ENCODE data around the gene ZDHHC11B.
A peak's percentile ranks its signal among the peaks of the same experiment; 100 is the strongest.
"Not testable (repeated sequence)": the region's sequence is repeated elsewhere in the genome, so short reads cannot be mapped to it uniquely, and the experiment has no call there.

Gene ZDHHC11B

DNA sequence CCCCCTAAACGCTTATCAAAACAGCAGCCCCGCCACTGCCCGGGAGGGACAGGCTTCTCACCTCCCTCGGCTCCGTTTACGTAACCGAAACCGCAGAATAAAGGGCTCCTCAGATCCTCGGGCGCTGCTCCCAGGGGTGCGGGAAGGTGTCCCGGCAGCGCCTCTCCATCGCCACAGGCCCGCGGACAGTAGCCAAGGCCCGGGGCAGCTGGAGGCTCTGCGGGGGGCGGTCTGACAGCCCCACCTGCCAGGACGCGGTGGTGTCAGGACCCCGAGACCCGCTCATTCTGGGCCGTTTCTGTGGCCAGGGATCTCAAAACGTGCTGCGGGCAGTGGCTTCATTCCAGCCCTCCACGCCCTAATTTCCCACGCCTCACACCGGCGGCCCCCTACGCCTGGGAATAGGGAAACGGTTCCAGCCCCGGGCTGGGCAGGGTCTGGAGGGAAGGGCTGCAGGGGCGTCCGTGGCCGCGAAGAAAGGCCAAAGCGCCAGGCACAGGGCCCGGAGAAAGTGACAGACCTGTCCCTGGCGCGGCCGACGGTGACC lies 575 bp downstream of the ZDHHC11B start:
- DNase-seq, result peak; percentile 15

DNA sequence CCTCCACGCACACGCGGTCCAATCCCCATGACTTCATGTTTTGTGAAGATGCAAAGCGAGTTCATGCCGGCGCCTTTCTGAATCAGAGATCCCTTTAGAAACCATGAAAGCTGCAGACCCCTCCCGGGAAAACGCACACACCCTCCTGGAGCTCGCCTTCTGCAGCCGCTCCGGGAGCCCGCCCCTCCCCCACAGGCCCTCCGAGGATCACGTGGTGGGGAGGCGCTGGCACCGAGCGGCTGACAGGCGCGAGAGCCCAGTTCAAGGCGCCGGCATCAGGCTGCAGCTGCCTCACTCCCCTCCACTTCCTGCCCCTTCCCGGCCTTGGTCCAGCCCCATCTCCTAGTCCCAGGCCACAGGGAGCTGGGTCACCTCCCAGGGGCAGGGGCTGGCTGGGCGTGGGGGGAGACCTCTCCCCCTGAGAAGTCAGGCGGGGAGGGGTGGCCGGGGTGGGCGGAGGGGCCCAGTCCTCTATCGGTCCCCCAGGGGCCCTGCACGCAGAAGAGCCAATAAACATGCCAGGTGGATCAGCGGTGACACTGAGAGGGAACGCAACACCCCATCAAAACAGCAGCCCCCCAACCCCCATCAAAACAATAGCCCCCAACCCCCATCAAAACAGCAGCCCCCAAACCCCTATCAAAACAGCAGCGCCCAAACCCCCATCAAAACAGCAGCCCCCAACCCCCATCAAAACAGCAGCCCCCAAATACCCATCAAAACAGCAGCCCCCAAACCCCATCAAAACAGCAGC lies 1.3 kb downstream of the ZDHHC11B start:
- DNase-seq, result not testable (repeated sequence)

DNA sequence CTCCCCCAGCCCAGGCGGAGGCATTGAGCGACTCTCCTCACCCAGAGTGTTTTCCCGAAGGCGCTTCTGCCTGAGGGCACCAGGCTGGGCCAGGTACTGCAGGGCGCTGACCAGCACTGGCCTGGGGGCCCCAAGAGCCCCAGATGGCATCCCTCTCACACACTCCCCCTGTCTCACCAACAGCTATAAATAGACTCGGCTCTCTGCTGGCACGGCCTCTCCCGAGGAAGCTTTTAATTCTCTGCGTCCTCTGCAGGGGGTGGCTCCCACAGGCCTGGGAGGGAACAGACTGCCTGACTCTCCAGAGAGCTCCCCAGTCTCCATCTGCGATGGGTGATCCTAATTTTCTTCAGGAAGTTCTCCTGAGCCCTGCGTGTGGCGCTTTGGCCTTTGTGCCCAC lies 2.2 kb downstream of the ZDHHC11B start:
- DNase-seq, result not testable (repeated sequence)

DNA sequence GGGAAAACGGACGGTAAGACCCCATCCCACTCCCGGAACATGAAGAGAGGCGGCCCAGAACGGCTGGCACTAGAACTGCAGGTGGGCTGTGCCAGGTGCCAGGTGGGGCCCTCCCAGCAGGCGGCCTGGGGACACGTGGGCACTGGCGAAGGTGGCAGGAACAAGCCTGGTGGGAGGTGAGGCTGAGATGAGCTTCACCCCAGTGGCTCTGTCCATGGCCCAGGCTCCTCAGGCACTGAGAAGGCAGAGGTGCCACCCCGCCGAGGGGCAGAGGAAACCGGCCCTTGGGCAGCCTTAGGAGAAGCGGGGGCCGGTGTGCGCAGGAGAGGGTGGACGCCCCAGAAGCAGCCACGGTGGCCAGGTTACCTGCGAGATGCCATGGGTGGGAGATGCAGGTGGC lies 4.0 kb downstream of the ZDHHC11B start:
- DNase-seq, result not testable (repeated sequence)

DNA sequence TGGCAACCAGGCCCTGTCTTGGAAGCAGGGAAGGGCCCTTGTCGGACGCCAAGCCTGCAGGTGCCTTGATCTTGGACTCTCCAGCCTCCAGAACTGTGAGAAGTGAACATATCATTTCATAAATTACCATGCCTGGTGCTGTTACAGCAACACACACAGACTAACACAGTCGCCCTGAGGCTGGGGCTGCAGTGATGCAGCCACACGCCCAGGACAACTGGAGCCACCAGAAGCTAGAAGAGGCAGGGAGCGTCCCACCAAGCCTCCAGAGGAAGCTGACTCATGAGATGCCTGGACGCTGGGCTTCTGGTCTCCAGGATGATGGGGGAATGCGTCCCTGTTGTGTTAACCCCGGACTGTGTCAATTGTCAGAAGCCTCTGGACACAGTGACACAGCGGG lies 5.6 kb downstream of the ZDHHC11B start:
- DNase-seq, result not testable (repeated sequence)

DNA sequence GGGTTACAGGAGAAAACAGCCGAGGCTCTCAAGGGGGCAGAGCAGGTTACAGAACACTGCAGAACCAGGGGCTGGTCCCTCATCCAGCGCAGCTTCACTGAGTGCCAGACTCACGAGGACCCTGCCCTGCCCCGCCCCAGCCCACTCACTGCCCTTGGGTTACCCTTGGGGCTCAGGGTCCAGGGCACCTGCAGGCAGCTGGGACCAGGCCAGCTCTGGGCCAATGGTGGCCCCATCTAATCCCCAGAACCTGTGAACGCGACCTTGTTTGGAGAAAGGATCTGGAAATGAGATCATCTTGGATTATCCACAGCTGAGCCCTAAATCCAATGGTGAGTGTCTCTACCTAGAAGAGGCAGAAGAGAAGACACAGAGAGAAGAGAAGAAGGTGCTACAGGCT lies 6.1 kb downstream of the ZDHHC11B start:
- DNase-seq, result not testable (repeated sequence)

DNA sequence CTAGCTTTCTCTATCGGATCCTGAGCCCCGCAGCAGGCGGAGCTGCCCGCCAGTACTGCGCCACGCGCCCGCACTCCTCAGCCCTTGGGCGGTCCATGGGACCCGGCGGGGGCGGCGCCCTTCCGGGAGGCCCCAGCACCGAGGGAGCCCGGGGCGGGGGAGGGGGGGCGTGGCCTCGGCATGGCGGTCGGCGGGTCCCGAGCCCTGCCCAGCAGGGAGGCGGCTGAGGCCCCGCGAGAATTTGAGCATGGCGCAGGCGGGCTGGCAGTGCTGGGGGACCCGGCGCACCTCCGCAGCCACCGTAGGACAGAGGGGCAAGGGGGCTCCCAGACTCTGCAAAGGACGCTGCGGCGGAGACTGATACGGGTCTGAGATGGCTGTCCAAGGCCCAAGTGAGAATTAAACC lies 6.8 kb downstream of the ZDHHC11B start:
- DNase-seq, result no peak

DNA sequence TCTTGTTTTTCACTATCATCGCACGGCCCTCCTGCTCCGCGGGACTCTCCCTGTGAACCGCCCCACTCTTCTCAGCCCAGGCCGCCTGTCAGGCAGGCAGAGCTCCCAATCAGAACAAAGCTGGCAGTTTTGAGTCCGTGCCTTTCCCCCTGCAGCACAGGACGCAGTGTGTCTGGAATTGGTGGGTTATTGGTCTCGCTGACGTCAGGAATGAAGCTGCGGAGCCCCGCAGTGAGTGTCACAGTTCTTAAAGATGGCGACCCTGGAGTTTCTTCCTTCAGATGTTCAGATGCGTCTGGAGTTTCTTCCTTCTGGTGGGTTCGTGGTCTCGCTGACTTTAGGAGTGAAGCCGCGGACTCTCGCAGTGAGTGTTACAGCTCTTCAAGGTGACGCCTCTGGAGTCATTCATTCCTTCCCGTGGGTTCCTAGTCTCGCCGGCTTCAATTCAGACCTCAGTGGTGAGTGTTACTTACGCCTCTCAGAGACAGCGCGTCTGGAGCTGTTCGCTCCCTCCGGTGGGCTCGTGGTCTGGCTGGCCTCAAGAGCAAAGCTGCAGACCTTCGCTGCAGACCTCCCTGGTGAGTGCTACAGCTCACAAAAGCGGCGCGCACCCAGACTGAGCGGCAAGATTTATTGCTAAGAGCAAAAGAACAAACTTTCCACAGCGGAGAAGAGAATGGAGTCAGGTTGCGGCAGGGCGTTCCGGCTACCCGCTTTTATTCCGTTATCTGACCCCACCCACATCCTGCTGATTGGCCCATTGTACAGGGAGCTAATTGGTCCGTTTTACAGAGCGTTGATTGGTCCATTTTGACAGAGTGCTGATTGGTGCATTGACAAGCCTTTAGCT lies 7.4 kb downstream of the ZDHHC11B start:
- DNase-seq, result no peak

DNA sequence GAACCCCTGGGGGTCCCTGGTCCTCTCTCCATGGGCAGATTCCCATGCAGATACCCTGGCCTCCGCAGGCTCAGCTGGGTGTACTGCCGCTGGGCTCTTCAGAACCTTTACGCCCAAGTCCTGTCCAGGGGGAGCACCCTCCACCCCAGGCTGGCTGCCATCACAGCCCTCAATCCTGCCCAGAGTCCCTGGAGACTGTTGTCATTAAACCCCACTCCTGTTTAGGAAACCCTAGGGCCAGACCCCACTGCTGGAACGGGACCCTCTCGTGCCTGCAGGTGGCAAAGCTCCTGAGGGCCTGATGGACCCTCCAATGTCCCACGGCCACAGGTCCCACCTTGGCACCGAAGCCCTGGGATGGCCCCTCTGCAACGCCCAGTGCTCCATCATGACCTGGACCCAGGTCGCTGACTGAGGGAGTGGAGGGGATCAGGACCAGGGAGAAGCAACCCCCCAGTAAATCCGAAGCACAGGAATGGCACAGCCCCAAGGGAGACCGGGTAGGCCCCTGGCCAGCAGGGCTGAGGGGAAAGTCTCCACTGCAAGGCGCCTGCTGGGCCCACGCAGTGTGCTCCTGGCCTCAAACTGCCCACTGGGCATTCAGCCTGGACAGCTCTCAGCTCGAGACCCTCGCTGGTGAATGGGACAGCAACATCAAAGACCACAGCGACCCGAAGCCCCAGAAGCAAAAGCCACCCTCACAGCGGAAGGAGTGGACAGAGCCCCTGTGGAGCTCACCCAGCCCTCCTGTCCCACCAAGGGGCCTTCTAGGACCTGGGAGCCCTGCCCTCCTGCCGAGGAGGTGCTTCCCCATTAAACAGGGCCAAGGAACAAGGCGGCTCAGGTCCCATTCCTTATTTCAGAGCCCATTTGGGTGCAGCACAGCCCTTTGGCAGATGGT lies 8.3 kb downstream of the ZDHHC11B start:
- no peak for DNase-seq

DNA sequence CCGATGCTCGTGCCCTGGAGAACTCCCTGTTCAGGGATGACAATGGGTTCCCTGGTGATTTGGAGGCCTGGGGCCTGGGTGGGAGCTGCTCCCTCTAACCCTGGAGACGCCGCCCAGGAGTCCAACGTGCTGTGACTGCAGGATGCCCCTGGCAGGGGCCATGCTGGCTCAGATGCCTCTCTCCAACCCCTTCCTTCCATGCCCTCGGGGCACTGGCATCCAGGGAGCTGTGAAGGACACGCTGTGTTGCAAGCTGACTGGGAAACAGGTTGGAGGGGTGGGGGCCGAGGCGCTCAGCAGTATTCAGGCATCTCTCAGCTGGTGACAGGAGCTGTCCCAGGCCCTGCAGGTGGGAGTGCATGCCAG lies 9.0 kb downstream of the ZDHHC11B start:
- not testable (repeated sequence) for DNase-seq

DNA sequence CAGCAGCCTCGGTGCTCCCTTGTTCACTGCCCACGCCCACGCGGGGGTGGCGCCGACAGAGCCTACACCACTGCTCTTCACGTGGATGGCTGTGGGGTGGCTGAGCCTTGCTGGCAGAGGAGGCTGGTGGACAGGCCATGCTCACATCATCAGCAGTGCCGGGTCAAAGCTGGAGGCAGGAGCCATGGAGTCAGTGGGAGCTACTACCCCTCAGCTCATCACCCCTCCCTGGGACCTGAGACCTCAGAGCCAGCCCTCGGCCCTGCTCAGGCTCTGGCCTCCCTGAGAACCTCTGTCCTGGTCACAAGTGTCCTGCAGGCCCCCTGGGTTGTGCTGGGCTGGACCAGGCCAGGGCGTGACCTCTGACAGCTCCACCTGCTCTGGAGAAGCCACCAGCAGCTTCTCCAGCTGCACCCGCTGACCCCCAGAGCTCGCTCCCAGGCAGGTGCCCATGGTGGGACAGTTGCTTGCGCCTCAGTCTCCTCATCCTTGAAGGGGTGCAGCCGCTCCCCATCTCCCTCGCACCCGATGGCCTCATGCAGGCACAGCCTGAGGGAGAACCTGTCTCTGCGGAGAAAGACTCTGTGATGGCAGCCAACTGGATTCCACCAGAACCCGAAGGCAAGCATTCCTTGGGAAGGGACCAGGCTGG lies 9.5 kb downstream of the ZDHHC11B start:
- DNase-seq, result not testable (repeated sequence)

DNA sequence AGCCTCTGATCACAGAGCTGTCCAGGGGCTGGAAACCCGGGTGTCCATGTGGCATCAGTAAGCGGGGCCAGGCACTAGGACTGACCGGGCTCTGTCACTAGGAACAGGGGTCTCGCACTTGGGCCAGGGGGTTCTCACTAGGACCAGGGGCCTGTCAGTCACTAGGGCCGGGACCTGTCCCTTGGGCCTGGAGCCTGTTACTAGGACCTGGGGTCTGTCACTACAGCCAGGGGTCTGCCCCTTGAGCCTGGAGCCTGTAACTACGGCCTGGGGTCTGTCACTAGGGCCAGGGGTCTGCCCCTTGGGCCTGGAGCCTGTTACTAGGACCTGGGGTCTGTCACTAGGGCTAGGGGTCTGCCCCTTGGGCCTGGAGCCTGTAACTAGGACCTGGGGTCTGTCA lies 10.2 kb downstream of the ZDHHC11B start:
- not testable (repeated sequence) for DNase-seq

DNA sequence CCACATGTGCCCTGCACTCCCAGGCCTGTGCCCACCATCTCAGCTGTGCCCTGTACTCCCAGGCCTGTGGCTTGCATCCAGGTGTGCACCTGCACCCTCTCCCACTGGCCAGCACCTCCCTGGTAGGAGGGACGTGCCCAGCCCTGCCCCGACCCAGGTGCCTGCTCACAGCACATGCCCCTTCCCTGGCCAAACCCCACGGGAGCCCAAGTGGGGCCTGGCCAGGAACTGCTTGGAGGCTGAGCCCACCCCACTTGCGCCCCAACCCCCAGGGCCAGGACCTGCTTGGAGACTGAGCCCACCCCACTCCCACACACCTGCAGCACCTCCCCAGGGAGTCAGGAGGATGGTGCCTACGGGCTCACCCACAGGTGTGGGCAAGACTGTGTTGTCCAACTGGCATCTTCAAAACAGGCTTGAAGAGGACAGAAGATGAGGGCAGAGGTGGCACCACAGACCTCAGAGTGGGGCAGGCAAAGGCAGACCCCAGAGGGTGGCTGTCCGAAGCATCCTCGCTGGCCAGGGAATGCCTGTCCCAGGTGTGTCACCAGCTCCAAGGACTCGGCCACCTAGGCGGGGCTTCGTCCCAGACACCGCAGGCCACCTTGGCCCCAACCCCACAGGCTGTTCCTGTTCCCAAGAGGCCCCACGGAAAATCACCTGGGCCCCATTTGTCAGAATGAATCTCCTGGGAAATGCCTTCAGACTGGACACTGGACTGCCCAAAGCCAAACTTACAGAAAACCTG lies 10.8 kb downstream of the ZDHHC11B start:
- DNase-seq, result no peak

DNA sequence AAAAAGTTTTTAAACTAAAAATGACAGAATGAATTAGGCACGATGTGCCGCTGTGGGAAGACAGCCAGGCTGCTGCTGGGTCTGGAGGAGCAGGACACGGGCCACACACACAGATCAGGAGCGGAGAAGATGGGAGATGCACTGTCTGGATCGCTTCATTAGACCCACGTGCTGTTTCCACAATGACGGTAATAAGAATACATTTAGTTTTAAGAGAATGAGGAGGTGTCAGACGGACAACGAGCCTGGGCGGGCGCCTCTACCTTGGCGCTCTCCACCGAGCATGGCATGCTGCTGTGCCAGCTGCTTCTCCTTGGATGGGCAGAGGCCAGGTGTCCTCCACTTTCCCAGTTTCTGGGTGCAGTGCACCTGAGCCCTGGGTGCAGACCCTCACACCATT lies 11.6 kb downstream of the ZDHHC11B start:
- not testable (repeated sequence) for DNase-seq

DNA sequence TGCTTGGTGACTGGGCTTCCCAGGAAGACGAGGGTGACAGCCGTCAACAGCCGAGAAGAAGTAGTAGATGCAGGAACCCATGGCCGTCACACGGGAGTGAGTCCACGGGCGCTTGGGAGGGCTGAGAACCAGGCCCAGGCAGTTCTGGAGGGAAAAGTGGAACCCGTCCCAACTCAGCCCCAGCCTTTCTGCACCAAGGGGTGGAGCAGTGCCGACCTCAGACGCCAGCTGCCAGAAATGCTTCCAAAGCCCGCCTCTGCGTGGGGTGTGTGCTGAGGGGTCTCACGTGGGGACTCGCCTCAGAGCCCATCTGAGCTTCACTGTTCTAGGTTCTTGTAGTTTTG lies 12.0 kb downstream of the ZDHHC11B start:
- not testable (repeated sequence) for DNase-seq

DNA sequence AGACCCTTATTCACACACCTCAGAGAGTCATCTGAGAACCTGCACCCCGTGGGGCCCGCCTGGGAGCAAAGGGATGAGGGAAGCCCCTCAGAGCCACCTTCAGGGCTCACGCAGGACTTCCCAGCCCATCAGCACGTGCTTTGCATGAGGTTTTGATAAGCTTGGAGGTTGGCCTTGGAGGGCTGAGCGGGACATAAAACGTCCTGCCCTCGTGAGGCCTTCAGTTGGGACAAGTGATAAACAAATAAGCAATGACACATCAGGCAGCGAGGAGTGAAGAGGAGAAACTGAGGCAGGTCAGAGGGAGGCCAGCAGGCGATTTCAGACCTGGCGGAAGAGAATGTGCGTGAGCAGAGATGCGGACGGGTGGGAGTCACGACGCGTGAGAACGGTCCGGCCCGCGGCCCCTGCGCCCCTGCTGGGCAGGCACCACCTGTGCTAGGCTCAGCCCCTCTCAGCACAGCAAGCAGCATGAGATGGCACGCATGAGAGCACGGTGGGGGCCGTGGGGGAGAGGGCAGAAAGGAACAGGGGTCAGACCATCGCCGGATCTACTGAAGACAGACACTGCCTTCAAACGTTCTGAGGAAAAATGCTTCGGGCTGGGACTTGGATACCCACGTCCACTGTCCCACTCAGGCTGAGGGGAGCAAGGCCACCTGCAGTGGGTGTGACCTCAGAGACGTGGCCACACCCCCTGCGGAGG lies 12.5 kb downstream of the ZDHHC11B start:
- not testable (repeated sequence) for DNase-seq

DNA sequence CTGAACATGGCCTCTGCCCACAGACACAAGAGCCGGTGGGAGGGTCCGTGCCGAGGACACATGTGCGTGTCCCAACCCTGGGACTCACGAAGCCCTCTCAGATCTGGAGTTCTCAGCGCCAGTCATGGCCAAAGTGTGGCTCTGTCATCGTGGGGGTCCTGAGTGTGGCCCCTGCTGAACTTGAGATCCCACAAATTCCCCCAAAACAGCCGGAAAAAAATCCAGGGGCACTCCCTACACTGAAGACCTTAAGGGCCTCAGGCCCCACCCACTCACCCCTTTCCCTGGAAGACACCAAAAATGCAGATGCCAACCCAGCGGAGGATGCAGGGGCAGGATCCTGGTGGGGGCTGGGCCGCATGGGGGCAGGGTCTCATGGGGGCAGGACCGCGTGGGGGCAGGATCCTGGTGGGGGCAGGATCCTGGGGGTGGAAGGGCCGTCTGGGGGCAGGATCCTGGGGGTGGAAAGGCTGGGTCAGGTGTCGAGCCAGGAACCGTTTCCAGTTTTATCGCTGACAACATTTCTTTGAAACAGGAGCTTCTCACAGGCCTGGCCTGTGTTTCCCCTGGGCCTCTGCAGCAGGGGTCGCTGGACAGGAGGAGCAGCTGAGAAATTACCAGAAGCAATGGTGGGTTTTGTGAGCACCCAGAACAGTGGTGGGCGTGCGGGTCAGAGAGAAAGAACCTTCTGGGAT lies 13.3 kb downstream of the ZDHHC11B start:
- DNase-seq, result not testable (repeated sequence)

DNA sequence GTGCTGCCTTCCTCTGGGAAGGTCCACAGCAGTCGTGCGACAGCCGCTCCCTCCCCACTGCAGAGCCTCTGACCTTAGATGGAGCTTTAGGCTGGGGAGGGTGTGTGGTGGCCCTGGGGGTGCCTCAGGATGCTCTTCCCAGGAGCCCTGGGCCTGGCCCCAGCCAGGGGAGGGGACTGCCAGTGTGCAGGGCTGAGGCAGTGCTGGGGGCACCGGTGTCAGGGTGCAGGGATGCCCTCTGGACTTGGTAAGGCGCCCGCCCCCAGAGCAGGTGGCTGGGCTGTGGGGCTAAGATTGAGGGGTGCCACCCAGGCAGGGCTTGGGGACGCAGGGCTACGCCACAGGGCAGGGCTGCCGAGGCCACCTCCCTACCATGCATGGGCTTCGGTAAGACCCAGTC lies 13.9 kb downstream of the ZDHHC11B start:
- DNase-seq, result not testable (repeated sequence)

DNA sequence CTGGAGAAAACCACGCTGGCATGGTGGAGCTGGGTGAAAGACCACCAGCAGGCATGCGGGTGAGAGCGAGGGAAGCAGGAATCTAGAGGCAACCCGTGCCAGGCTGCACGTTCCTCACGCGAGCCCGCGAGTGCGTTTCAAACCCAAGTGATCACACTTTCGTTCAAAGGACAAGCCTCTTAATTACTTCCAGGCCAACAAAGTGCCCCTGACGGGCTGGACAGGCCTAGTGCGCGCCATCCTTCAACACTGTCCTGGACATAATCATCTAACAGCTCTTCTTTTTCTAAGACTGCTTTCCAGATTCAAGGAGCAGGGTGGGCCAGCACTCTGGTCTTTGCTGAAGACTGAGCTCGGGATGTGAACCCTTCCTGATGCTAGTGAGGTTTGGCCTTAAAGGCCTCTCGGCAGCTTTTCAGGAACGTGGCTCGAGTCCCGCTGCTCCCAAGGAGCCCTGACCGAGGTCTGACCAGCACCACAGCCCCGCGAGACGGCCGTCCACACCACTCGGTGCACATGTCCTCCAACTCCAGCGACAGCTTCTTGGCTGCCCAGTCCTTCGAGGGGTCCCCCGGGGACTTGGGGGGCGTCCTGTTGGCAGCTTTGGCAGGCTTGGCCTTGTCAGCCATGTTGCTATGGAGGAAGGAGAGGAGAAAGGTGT lies 14.9 kb downstream of the ZDHHC11B start:
- not testable (repeated sequence) for DNase-seq
